PC-3 (cell line): Measurements from ENCODE around the gene TRIOBP. TPM values are rescaled to one million over a fixed set of nuclear protein-coding genes. Genes with fewer than 3 reads are reported as not detected.

Source experiments
- ATAC-seq: fragments of 200-7000 bp; cut with Tn5 transposase; 2 replicates; pipeline ENCODE4 v1.9.1; 2020; ENCODE audit warnings: mild to moderate bottlenecking, moderate library complexity
- BruUV-seq: library from RNA; stranded (reverse); fragments of 400-500 nt; replicated peaks from 2 replicates; lab custom pipeline; 2021; lab: Mats Ljungman, UMichigan
- CTCF ChIA-PET: fragments of 300-600 bp; sonication (Branson Sonifier 250); formaldehyde crosslinking; loops from one replicate; lab custom pipeline; 2022; ENCODE audit warnings: antibody characterized with exemption; lab: Charles Lee
- POLR2A ChIA-PET: fragments of 300-600 bp; sonication (Branson Sonifier 250); formaldehyde crosslinking; loops from one replicate; lab custom pipeline; 2022; ENCODE audit warnings: antibody characterized with exemption; ENCODE audit not compliant: unreplicated experiment; lab: Charles Lee
- DNase-seq: peaks from one replicate; pipeline ENCODE4 v3.0.0-alpha.2; 2015
- H2AFZ ChIP-seq: fragments of 300-600 bp; sonication (generic); 2 replicates; pipeline ENCODE4 v1.6.0; 2016; ENCODE audit warnings: antibody characterized with exemption, low read length
- H3F3A ChIP-seq: fragments of 300-600 bp; sonication (generic); one replicate; pipeline ENCODE4 v1.6.0; 2017; ENCODE audit warnings: antibody characterized with exemption, low read length, control low read depth, mild to moderate bottlenecking; ENCODE audit not compliant: unreplicated experiment
- H3K27ac ChIP-seq: fragments of 300-600 bp; sonication (generic); 2 replicates; pipeline ENCODE4 v1.5.1; 2016; ENCODE audit warnings: mild to moderate bottlenecking, low read length
- H3K27me3 ChIP-seq: fragments of 300-600 bp; sonication (generic); 2 replicates; pipeline ENCODE4 v1.6.1; 2016; ENCODE audit warnings: low read length, mixed read lengths
- H3K36me3 ChIP-seq: fragments of 300-600 bp; sonication (generic); 2 replicates; pipeline ENCODE4 v1.6.1; 2016; ENCODE audit warnings: low read depth, mixed run types, low read length, mixed read lengths
- H3K4me1 ChIP-seq: fragments of 300-600 bp; sonication (generic); 2 replicates; pipeline ENCODE4 v1.5.1; 2016; ENCODE audit warnings: low read length; ENCODE audit not compliant: insufficient read depth
- H3K4me2 ChIP-seq: fragments of 300-600 bp; sonication (generic); 2 replicates; pipeline ENCODE4 v1.6.0; 2016; ENCODE audit warnings: low read length
- H3K4me3 ChIP-seq: fragments of 300-600 bp; sonication (generic); 2 replicates; pipeline ENCODE4 v1.5.1; 2016; ENCODE audit warnings: mild to moderate bottlenecking, low read length, mixed read lengths
- H3K79me2 ChIP-seq: fragments of 300-600 bp; sonication (generic); 2 replicates; pipeline ENCODE4 v1.6.1; 2017; ENCODE audit warnings: low read length, mixed read lengths
- H3K9ac ChIP-seq: fragments of 300-600 bp; sonication (generic); 2 replicates; pipeline ENCODE4 v1.6.0; 2016; ENCODE audit warnings: mild to moderate bottlenecking, low read length
- H3K9me2 ChIP-seq: fragments of 300-600 bp; sonication (generic); replicated peaks from 2 replicates; pipeline ENCODE4 v1.6.1; 2016; ENCODE audit warnings: mixed run types, low read length, mixed read lengths
- H3K9me3 ChIP-seq: fragments of 300-600 bp; sonication (generic); 2 replicates; pipeline ENCODE4 v1.6.1; 2016; ENCODE audit warnings: low read length, mixed read lengths
- H4K20me1 ChIP-seq: fragments of 300-600 bp; sonication (generic); 2 replicates; pipeline ENCODE4 v1.6.1; 2016; ENCODE audit warnings: low read length, mixed read lengths
- EZH2 ChIP-seq: fragments of 300-600 bp; sonication (generic); IDR thresholded peaks from one replicate; pipeline ENCODE4 v1.6.1; 2017; ENCODE audit warnings: antibody characterized with exemption, mild to moderate bottlenecking, low read length; ENCODE audit not compliant: unreplicated experiment
- EZH2phosphoT487 ChIP-seq: fragments of 300-600 bp; sonication (generic); IDR thresholded peaks from 2 replicates; pipeline ENCODE4 v1.6.1; 2018; ENCODE audit warnings: mild to moderate bottlenecking, antibody characterized with exemption, low read length, borderline replicate concordance
- intact Hi-C: fragments of 100-400 bp; cut with micrococcal nuclease; formaldehyde crosslinking; loops from 2 replicates; pipeline ENCODE4 v1.9.0; 2023
- total RNA-seq: library from RNA; depleted of rRNA; stranded (reverse); fragments of >200 nt; gene quantifications from 2 replicates; pipeline ENCODE4 v1.2.3, GENCODE V29; 2014
- TF ChIP-seq, protein P1 (sequence below): fragments of 300-600 bp; sonication (generic); conservative IDR thresholded peaks from 2 replicates; pipeline ENCODE4 v1.5.1; 2017; ENCODE audit warnings: antibody characterized with exemption, low read depth, mild to moderate bottlenecking, low read length

TRIOBP gene
- total RNA-seq, 1 experiment from 2014 or later: 64.5 TPM

DNA sequence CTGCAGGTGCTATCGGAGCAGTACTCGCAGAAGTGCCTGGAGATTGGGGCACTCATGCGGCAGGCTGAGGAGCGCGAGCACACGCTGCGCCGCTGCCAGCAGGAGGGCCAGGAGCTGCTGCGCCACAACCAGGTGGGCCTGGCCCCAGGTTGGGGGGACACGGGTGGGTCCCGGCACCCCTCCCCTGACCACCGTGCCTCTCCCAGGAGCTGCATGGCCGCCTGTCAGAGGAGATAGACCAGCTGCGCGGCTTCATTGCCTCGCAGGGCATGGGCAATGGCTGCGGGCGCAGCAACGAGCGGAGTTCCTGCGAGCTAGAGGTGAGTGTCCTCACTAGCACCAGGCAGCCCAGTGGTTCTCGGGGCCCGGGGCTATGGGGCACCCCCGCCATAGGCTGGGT is 72.2 kb downstream of the TRIOBP start:
- ATAC-seq (no peak), DNase-seq (no peak)
- H3K4me1 ChIP-seq: no peaks in the 10 kb centered on the region
- ChIA-PET POLR2A (no interaction called here), CTCF (no interaction called here)
- no peaks in the 10 kb centered on the region for H3F3A ChIP-seq
- no TSS peak for BruUV-seq
- no peaks in the 10 kb centered on the region for H3K79me2 ChIP-seq
- intact Hi-C loops: no loop called here
- H3K9ac ChIP-seq: no peak overlapping the region
- no peak overlapping the region for H3K27ac ChIP-seq
- H3K27me3 ChIP-seq: no peaks in the 10 kb centered on the region
- H3K4me3 ChIP-seq: no peak overlapping the region
- no peaks in the 10 kb centered on the region for H4K20me1 ChIP-seq
- H3K9me2 ChIP-seq: no peaks in the 10 kb centered on the region
- no peak for TF ChIP-seq EZH2phosphoT487
- no peak for TF ChIP-seq EZH2
- TF ChIP-seq, protein P1, sequence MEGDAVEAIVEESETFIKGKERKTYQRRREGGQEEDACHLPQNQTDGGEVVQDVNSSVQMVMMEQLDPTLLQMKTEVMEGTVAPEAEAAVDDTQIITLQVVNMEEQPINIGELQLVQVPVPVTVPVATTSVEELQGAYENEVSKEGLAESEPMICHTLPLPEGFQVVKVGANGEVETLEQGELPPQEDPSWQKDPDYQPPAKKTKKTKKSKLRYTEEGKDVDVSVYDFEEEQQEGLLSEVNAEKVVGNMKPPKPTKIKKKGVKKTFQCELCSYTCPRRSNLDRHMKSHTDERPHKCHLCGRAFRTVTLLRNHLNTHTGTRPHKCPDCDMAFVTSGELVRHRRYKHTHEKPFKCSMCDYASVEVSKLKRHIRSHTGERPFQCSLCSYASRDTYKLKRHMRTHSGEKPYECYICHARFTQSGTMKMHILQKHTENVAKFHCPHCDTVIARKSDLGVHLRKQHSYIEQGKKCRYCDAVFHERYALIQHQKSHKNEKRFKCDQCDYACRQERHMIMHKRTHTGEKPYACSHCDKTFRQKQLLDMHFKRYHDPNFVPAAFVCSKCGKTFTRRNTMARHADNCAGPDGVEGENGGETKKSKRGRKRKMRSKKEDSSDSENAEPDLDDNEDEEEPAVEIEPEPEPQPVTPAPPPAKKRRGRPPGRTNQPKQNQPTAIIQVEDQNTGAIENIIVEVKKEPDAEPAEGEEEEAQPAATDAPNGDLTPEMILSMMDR: no peak
- peaks cover 23% of the 10 kb centered on the region for H3K36me3 ChIP-seq
- no peaks in the 10 kb centered on the region for H3K9me3 ChIP-seq
- H2AFZ ChIP-seq: no peak overlapping the region
- H3K4me2 ChIP-seq: no peak overlapping the region

DNA sequence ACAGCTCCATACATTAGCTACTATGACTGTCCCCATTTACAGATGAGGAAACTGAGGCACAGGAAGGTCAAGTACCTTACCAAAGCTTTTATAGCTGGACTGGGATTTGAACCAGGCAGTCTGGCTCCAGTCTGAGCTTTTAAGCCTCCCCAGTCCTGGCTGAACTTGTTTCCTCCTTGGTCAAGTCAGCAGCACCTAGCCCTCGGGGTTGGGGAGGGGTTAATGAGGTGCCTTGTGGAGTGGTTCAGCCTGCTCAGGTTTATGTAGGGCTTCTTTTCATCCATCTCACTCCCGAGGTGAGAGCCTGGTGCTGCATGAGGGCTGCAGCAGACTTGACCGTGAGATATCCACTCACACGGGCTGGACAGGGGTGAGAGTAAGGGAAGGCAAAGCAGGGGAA is 74.2 kb downstream of the TRIOBP start:
- H2AFZ ChIP-seq: no peak overlapping the region
- H3K36me3 ChIP-seq: peaks cover 21% of the 10 kb centered on the region
- H3K4me3 ChIP-seq: no peak overlapping the region
- H3F3A ChIP-seq: peaks cover 4% of the 10 kb centered on the region
- H3K9me3 ChIP-seq: no peaks in the 10 kb centered on the region
- intact Hi-C loops: no loop called here
- POLR2A ChIA-PET: no interaction called here
- CTCF ChIA-PET: no interaction called here
- no peak for ATAC-seq
- no peaks in the 10 kb centered on the region for H3K27me3 ChIP-seq
- no peaks in the 10 kb centered on the region for H4K20me1 ChIP-seq
- peaks cover 19% of the 10 kb centered on the region for H3K4me1 ChIP-seq
- no peaks in the 10 kb centered on the region for H3K79me2 ChIP-seq
- H3K4me2 ChIP-seq: no peak overlapping the region
- no peak for DNase-seq
- H3K9me2 ChIP-seq: no peaks in the 10 kb centered on the region
- BruUV-seq: no TSS peak
- TF ChIP-seq, protein P1: no peak
- no peak for TF ChIP-seq EZH2
- no peak for TF ChIP-seq EZH2phosphoT487
- no peak overlapping the region for H3K9ac ChIP-seq
- H3K27ac ChIP-seq: no peak overlapping the region

DNA sequence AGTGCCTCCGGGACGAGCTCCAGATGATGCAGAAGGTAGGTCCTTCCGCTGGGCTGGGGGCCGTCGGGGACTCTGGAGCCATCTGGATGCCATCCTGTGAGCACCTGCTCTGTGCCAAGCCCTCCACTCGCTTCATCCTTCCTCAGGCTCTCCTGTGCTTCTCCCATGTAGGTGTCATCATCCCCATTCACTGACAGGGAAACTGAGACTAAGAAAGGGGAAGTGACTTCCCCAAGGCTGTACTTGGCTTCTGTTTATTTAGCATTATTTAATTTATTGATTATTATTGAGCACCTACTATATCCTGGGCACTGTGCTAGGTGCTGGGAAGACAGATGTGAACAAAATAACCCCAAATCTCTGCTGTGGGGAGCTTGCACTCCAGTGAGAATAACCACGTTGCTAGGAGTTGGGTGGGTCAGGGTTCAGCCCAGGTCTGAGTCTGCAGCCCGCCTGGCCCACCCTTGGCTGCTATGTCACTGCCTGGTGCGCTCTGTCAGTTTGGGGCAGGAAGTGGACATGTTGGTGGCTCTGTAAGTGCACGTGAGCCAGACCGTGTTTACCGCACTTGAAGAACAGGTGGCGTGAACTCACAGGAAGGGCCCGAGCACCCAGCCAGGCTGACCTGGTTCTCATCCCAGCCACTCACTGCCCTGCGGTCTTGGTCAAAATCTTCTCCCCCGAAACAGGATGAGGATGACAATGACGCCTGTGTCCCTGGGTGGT is 75.0 kb downstream of the TRIOBP start:
- H2AFZ ChIP-seq: no peak overlapping the region
- ATAC-seq: no peak
- peaks cover 21% of the 10 kb centered on the region for H3K36me3 ChIP-seq
- no peak overlapping the region for H3K4me3 ChIP-seq
- H3K9ac ChIP-seq: no peak overlapping the region
- H3K27me3 ChIP-seq: no peaks in the 10 kb centered on the region
- no peak overlapping the region for H3K27ac ChIP-seq
- TF ChIP-seq EZH2phosphoT487 (no peak), EZH2 (no peak)
- TF ChIP-seq, protein P1: no peak
- no peaks in the 10 kb centered on the region for H3K79me2 ChIP-seq
- H3F3A ChIP-seq: peaks cover 10% of the 10 kb centered on the region
- intact Hi-C loops: no loop called here
- no peaks in the 10 kb centered on the region for H3K9me3 ChIP-seq
- CTCF ChIA-PET: no interaction called here
- H3K9me2 ChIP-seq: no peaks in the 10 kb centered on the region
- POLR2A ChIA-PET: no interaction called here
- H4K20me1 ChIP-seq: no peaks in the 10 kb centered on the region
- peaks cover 27% of the 10 kb centered on the region for H3K4me1 ChIP-seq
- no TSS peak for BruUV-seq
- DNase-seq: no peak
- H3K4me2 ChIP-seq: no peak overlapping the region
